Measurements from ENCODE around the gene LANCL2.
A peak's percentile ranks its signal among the peaks of the same experiment; 100 is the strongest.

The LANCL2 gene

DNA sequence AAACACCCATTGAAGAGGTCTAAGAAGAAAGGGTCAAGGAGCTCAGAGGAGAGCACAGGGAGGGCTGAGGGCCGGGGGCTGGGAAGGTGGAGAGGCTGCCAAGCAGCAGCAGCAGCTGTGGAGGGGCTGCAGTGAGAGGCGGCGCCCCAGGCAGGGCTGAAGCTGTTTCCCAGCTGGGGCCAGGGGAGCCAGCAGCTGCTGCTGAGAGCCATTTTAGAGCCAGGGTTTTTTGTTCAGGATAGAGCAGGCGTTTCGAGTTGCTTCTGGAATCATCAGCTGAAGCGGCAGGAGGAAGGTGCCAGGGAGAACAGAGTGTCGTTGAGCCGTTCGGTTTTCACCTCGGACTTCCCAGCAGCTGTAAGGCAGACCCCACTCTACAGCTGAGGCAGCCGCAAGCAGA, 62.7 kb downstream of the LANCL2 start:
- ATAC-seq (ENCODE audit: low read depth) (no peak), DNase-seq (ENCODE audit: low spot score in 2 of 2) (no peak)
- H3K4me1 Mint-ChIP-seq = peaks cover 3% of the 10 kb centered on the region
- H3K27ac Mint-ChIP-seq = peak overlapping the region; percentile 24
- H3K4me3 Mint-ChIP-seq = no peak overlapping the region
- no peaks in the 10 kb centered on the region for H3K9me3 Mint-ChIP-seq
- no peaks in the 10 kb centered on the region for H3K27me3 Mint-ChIP-seq
- peaks cover 15% of the 10 kb centered on the region for H3K36me3 Mint-ChIP-seq

GRCh38 chr7:55429835-55430499, 64.8 kb downstream of the LANCL2 start:
- Mint-ChIP-seq H3K27me3 (no peaks in the 10 kb centered on the region), H3K36me3 (peaks cover 14% of the 10 kb centered on the region), H3K4me1 (peaks cover 3% of the 10 kb centered on the region), H3K27ac (no peak overlapping the region), H3K9me3 (no peaks in the 10 kb centered on the region), H3K4me3 (no peak overlapping the region)
- no peak for ATAC-seq (ENCODE audit: low read depth)
- no peak for DNase-seq (ENCODE audit: low spot score in 2 of 2)

- no peaks in the 10 kb centered on the region for H3K9me3 Mint-ChIP-seq
- ATAC-seq (ENCODE audit: low read depth) (no peak), DNase-seq (ENCODE audit: low spot score in 2 of 2) (no peak)
- H3K4me3 Mint-ChIP-seq = no peak overlapping the region
- no peaks in the 10 kb centered on the region for H3K4me1 Mint-ChIP-seq
- peak overlapping the region; percentile 53 for H3K27ac Mint-ChIP-seq
- H3K27me3 Mint-ChIP-seq = no peaks in the 10 kb centered on the region
- no peaks in the 10 kb centered on the region for H3K36me3 Mint-ChIP-seq
Observed at GRCh38 chr7:55431898-55432297, 66.8 kb downstream of the LANCL2 start.

- H3K9me3 Mint-ChIP-seq = no peaks in the 10 kb centered on the region
- H3K4me1 Mint-ChIP-seq = no peaks in the 10 kb centered on the region
- no peak for ATAC-seq (ENCODE audit: low read depth)
- no peak for DNase-seq (ENCODE audit: low spot score in 2 of 2)
- no peaks in the 10 kb centered on the region for H3K27me3 Mint-ChIP-seq
- H3K27ac Mint-ChIP-seq = no peak overlapping the region
- H3K36me3 Mint-ChIP-seq = no peaks in the 10 kb centered on the region
- H3K4me3 Mint-ChIP-seq = no peak overlapping the region
Observed at GRCh38 chr7:55432506-55432905, 67.4 kb downstream of the LANCL2 start.

DNA sequence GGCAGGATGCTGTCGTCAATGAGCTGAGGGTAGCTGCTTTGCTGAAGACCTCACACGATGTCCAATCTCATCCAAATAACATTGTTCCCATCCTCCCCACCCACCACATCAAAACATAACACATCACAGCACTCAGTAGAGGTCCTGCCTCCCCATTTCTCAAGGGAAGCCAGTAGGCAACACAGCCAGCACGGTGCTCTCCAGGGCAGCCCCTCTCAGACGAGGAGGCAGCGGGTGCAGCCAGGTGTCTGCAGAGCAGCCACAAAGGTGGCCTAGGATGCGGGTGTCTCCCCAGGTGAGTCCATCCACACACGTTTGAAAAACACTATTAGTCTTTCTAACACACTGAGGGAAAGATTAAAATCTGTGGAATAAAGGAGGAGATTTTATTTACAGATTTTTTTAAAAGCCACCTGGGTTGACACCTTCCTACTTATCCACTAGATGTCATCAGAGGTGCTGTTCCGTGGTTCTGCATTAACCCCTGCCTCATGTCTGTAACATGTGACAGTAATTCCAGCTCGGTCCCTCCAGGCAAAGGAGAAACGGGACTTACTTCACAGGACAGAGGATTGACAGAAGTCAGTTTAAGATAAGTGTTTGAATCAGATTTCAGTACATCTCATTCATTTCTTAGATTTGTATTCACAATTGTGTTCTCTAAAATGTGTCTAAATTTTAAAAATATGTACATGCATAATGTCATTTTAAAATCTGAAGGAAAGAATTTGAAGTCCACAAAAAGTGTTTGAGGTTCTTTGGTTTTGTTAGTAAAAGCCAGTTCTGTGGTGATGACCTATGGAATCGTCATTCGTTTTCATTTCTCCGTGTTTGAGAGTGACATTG, 68.0 kb downstream of the LANCL2 start:
- H3K27ac Mint-ChIP-seq = no peak overlapping the region
- DNase-seq (ENCODE audit: low spot score in 2 of 2) = no peak
- H3K36me3 Mint-ChIP-seq = no peaks in the 10 kb centered on the region
- no peaks in the 10 kb centered on the region for H3K27me3 Mint-ChIP-seq
- no peaks in the 10 kb centered on the region for H3K4me1 Mint-ChIP-seq
- peak; percentile 65 for ATAC-seq (ENCODE audit: low read depth)
- H3K9me3 Mint-ChIP-seq = no peaks in the 10 kb centered on the region
- no peak overlapping the region for H3K4me3 Mint-ChIP-seq

- DNase-seq (ENCODE audit: low spot score in 2 of 2) (no peak), ATAC-seq (ENCODE audit: low read depth) (no peak)
- Mint-ChIP-seq H3K27ac (peak overlapping the region; percentile 60), H3K4me1 (peaks cover 3% of the 10 kb centered on the region), H3K36me3 (no peaks in the 10 kb centered on the region), H3K4me3 (no peak overlapping the region), H3K9me3 (no peaks in the 10 kb centered on the region), H3K27me3 (no peaks in the 10 kb centered on the region)
Observed at GRCh38 chr7:55435466-55435865, 70.3 kb downstream of the LANCL2 start.

GRCh38 chr7:55436457-55436856, 71.3 kb downstream of the LANCL2 start:
- no peaks in the 10 kb centered on the region for H3K36me3 Mint-ChIP-seq
- H3K9me3 Mint-ChIP-seq = no peaks in the 10 kb centered on the region
- peaks cover 3% of the 10 kb centered on the region for H3K4me1 Mint-ChIP-seq
- ATAC-seq (ENCODE audit: low read depth) = no peak
- DNase-seq (ENCODE audit: low spot score in 2 of 2) = no peak
- H3K4me3 Mint-ChIP-seq = no peak overlapping the region
- H3K27ac Mint-ChIP-seq = peak overlapping the region; percentile 58
- no peaks in the 10 kb centered on the region for H3K27me3 Mint-ChIP-seq

DNA sequence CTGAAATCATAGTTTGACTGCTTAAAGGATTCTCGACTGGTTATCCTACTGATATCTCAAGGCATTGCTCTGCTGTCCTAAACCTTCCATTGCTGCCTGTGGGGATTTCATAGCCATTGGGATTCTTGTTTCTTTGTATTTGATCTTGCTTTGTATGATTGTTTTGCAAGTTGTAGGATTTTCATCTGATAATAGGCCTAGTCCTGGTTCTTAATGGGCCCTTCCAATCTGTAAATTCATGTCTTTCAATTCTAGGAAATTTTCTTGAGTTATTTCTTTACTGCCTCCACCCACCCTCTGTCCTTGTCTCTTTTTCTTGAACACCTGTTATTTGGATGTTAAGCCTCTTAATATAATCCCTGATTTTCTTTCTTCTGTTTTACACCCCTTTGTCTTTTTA, 72.2 kb downstream of the LANCL2 start:
- Mint-ChIP-seq H3K9me3 (no peaks in the 10 kb centered on the region), H3K36me3 (no peaks in the 10 kb centered on the region), H3K4me1 (peaks cover 4% of the 10 kb centered on the region), H3K27ac (peak overlapping the region; percentile 58), H3K4me3 (no peak overlapping the region), H3K27me3 (no peaks in the 10 kb centered on the region)
- no peak for ATAC-seq (ENCODE audit: low read depth)
- no peak for DNase-seq (ENCODE audit: low spot score in 2 of 2)

DNA sequence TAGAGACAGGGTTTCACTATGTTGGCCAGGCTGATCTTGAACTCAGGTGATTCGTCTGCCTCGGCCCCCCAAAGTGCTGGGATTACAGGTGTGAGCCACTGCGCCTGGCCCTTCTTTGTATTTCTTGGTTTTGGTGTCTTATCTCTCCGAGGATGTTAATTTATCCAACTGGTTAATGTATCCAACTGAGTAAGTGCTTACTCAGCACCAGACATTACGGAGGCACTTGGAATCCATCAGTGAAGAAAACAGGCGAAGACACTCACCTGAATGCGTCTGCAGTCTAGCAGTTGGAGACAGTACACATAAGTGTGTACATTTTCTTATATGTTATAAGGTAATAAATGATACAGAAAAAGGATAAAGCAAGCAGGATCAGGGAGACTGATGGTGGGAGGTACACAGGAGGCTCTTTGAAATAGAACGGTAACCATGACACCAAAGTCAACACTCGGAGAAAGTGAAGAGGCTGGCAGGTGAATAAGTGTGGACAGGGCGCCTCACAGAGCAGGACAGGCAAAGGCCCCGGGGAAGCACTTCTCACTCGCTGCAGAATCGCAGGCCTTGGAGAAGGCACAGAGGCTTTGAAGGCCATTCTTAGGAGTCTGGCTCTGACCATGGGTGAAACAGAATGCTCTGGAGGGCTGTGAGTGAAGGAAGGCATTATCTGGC, 73.1 kb downstream of the LANCL2 start:
- ATAC-seq (ENCODE audit: low read depth) (no peak), DNase-seq (ENCODE audit: low spot score in 2 of 2) (no peak)
- peaks cover 6% of the 10 kb centered on the region for H3K4me1 Mint-ChIP-seq
- H3K9me3 Mint-ChIP-seq = no peaks in the 10 kb centered on the region
- H3K27ac Mint-ChIP-seq = no peak overlapping the region
- no peaks in the 10 kb centered on the region for H3K36me3 Mint-ChIP-seq
- no peaks in the 10 kb centered on the region for H3K27me3 Mint-ChIP-seq
- H3K4me3 Mint-ChIP-seq = no peak overlapping the region

- Mint-ChIP-seq H3K27ac (peak overlapping the region; percentile 2), H3K9me3 (no peaks in the 10 kb centered on the region), H3K27me3 (no peaks in the 10 kb centered on the region), H3K36me3 (no peaks in the 10 kb centered on the region), H3K4me1 (peaks cover 6% of the 10 kb centered on the region), H3K4me3 (no peak overlapping the region)
- DNase-seq (ENCODE audit: low spot score in 2 of 2) (no peak), ATAC-seq (ENCODE audit: low read depth) (no peak)
Observed at GRCh38 chr7:55438757-55439525, 73.8 kb downstream of the LANCL2 start.

- Mint-ChIP-seq H3K4me1 (peaks cover 6% of the 10 kb centered on the region), H3K4me3 (no peak overlapping the region), H3K27ac (no peak overlapping the region), H3K9me3 (no peaks in the 10 kb centered on the region), H3K36me3 (no peaks in the 10 kb centered on the region), H3K27me3 (no peaks in the 10 kb centered on the region)
- DNase-seq (ENCODE audit: low spot score in 2 of 2) (no peak), ATAC-seq (ENCODE audit: low read depth) (no peak)
Observed at GRCh38 chr7:55439627-55440026, 74.5 kb downstream of the LANCL2 start.

DNA sequence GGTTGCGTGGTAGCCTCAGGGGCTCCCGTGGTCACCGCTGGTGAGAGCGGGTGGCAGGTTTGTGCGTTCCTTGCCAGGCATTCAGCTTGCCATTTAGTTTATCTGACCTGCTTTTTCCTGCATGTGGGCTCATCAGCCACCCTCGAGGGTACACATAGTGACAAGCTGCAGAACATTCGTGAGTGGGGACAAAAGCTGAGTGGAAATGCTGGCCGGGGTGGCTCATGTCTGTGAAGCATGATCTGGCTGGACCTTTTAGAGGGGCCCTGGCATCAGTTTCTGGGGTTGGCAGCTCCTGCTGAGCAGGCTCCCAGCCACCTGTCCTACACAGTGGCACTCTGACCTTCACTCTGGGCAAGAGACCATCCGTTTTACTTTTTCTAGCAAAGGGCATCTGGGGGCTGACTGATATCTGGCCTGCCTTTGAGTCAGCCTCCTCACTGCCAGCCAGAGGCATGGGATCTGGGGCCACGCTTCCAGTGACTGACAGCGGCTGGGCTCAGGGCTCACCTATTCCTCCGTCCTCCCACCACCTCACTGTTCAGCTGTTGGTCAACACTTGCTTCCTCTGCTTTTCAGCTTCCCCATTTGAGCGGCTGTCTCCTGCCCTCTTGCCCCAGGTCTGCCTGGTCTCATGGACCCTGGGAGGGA, 75.0 kb downstream of the LANCL2 start:
- Mint-ChIP-seq H3K27ac (no peak overlapping the region), H3K27me3 (no peaks in the 10 kb centered on the region), H3K36me3 (peaks cover 3% of the 10 kb centered on the region), H3K4me1 (peaks cover 9% of the 10 kb centered on the region), H3K9me3 (peaks cover 2% of the 10 kb centered on the region), H3K4me3 (no peak overlapping the region)
- no peak for DNase-seq (ENCODE audit: low spot score in 2 of 2)
- ATAC-seq (ENCODE audit: low read depth) = no peak

GRCh38 chr7:55441002-55441401, 75.9 kb downstream of the LANCL2 start:
- ATAC-seq (ENCODE audit: low read depth) (no peak), DNase-seq (ENCODE audit: low spot score in 2 of 2) (no peak)
- peaks cover 4% of the 10 kb centered on the region for H3K36me3 Mint-ChIP-seq
- H3K4me1 Mint-ChIP-seq = peaks cover 13% of the 10 kb centered on the region
- H3K4me3 Mint-ChIP-seq = no peak overlapping the region
- H3K27me3 Mint-ChIP-seq = no peaks in the 10 kb centered on the region
- H3K9me3 Mint-ChIP-seq = peaks cover 4% of the 10 kb centered on the region
- no peak overlapping the region for H3K27ac Mint-ChIP-seq
